ENCODE measurements around the gene MMAA. TPM values are rescaled to one million over a fixed set of nuclear protein-coding genes. Genes with fewer than 3 reads are reported as not detected.

MMAA gene
- total and polyA plus RNA-seq, 9 of the 15 experiments (the other 6 are each of a cell fraction or from before 2014, with no cell fraction given): 0.86 to 2.3 (median 1.4) TPM

GRCh38 chr4:145635630-145636029, 16.4 kb downstream of the MMAA start:
- H3K9ac ChIP-seq (ENCODE audit: insufficient read depth in 1 of 2, low read depth in 2 of 2, low read length in 2 of 2): no peak overlapping the region
- BruUV-seq (replicated peaks): no TSS peak
- no peak overlapping the region for H3K4me2 ChIP-seq (ENCODE audit: insufficient read depth, low read length)
- H3K36me3 ChIP-seq (ENCODE audit: control insufficient read depth, insufficient read depth, low read length): no peaks in the 10 kb centered on the region
- no peaks in the 10 kb centered on the region for H3K9me3 ChIP-seq (replicated peaks; ENCODE audit: control insufficient read depth, insufficient read depth, low read depth, low read length)
- intact Hi-C loops (cut with micrococcal nuclease): no loop called here
- ChIA-PET CTCF (ENCODE audit: low intra/inter-chr PET ratio) (no interaction called here), POLR2A (interaction anchor here (0.6 to 1.2 kb wide), 2 partner anchors 10 to 887 kb away, joined by 3 read pairs; no protein-coding TSS in a partner anchor)
- in situ Hi-C loops (cut with MboI): no loop called here
- DNase-seq (ENCODE audit: extremely low read depth in 1 of 4, low spot score in 3 of 4) (no peak), ATAC-seq (no peak), FAIRE-seq (no peak)
- H3K27ac ChIP-seq (ENCODE audit: extremely low read depth, low read depth, low read length): no peak overlapping the region
- H3K4me1 ChIP-seq (replicated peaks in 1 of 2; ENCODE audit: control insufficient read depth in 2 of 2, insufficient read depth in 2 of 2, low read length in 2 of 2): no peaks in the 10 kb centered on the region
- no peaks in the 10 kb centered on the region for H4K20me1 ChIP-seq (replicated peaks; ENCODE audit: control insufficient read depth, insufficient read depth, low read length)
- H2AFZ ChIP-seq (ENCODE audit: low read depth, low read length): no peak overlapping the region
- no peaks in the 10 kb centered on the region for H3K27me3 ChIP-seq (ENCODE audit: control insufficient read depth in 2 of 2, insufficient read depth in 2 of 2, low read length in 2 of 2)
- no peaks in the 10 kb centered on the region for H3K9me1 ChIP-seq (ENCODE audit: control insufficient read depth, insufficient read depth, low read length)
- H3K4me3 ChIP-seq: no peak overlapping the region
- H3K79me2 ChIP-seq (ENCODE audit: control insufficient read depth, insufficient read depth, low read length): no peaks in the 10 kb centered on the region
- TF ChIP-seq ZNF274 (IDR thresholded peaks at IDR 0.05; ENCODE audit: borderline replicate concordance, low read depth, low read length) (no peak), NKRF (IDR thresholded peaks at IDR 0.05; ENCODE audit: borderline replicate concordance) (no peak), SIX5 (IDR thresholded peaks at IDR 0.05; ENCODE audit: borderline replicate concordance in 1 of 2, insufficient read depth in 1 of 2, low read depth in 1 of 2, low read length in 2 of 2) (no peak), ETS1 (conservative IDR thresholded peaks at IDR 0.05; ENCODE audit: control insufficient read depth, low read depth, low read length) (no peak), SMAD4 (CRISPR knock-in tag; conservative IDR thresholded peaks at IDR 0.05) (no peak), TAL1 (IDR thresholded peaks at IDR 0.05) (no peak), SMC3 (conservative IDR thresholded peaks at IDR 0.05; ENCODE audit: insufficient read depth, low read depth, low read length) (no peak), HNRNPH1 (optimal IDR thresholded peaks at IDR 0.05; ENCODE audit: low read depth, low read length) (no peak), NFRKB (IDR thresholded peaks at IDR 0.05; ENCODE audit: low read depth) (no peak), STAT5A (IDR thresholded peaks at IDR 0.05; ENCODE audit: borderline replicate concordance, low read length) (no peak), HDAC1 (IDR thresholded peaks at IDR 0.05) (no peak), NFIC (IDR thresholded peaks at IDR 0.05) (no peak), HCFC1 (IDR thresholded peaks at IDR 0.05; ENCODE audit: low read depth, low read length) (no peak)
- TF ChIP-seq, protein P1, sequence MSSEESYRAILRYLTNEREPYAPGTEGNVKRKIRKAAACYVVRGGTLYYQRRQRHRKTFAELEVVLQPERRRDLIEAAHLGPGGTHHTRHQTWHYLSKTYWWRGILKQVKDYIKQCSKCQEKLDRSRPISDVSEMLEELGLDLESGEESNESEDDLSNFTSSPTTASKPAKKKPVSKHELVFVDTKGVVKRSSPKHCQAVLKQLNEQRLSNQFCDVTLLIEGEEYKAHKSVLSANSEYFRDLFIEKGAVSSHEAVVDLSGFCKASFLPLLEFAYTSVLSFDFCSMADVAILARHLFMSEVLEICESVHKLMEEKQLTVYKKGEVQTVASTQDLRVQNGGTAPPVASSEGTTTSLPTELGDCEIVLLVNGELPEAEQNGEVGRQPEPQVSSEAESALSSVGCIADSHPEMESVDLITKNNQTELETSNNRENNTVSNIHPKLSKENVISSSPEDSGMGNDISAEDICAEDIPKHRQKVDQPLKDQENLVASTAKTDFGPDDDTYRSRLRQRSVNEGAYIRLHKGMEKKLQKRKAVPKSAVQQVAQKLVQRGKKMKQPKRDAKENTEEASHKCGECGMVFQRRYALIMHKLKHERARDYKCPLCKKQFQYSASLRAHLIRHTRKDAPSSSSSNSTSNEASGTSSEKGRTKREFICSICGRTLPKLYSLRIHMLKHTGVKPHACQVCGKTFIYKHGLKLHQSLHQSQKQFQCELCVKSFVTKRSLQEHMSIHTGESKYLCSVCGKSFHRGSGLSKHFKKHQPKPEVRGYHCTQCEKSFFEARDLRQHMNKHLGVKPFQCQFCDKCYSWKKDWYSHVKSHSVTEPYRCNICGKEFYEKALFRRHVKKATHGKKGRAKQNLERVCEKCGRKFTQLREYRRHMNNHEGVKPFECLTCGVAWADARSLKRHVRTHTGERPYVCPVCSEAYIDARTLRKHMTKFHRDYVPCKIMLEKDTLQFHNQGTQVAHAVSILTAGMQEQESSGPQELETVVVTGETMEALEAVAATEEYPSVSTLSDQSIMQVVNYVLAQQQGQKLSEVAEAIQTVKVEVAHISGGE (CRISPR knock-in tag; IDR thresholded peaks at IDR 0.05): no peak
- TF ChIP-seq, protein P2, sequence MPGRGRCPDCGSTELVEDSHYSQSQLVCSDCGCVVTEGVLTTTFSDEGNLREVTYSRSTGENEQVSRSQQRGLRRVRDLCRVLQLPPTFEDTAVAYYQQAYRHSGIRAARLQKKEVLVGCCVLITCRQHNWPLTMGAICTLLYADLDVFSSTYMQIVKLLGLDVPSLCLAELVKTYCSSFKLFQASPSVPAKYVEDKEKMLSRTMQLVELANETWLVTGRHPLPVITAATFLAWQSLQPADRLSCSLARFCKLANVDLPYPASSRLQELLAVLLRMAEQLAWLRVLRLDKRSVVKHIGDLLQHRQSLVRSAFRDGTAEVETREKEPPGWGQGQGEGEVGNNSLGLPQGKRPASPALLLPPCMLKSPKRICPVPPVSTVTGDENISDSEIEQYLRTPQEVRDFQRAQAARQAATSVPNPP (IDR thresholded peaks at IDR 0.05; ENCODE audit: borderline replicate concordance, insufficient read depth, insufficient read length): no peak
